Aorta (tissue), 5 donors: ENCODE results near the gene PRTG. TPM values are rescaled to one million over a fixed set of nuclear protein-coding genes. Genes with fewer than 3 reads are reported as not detected.

ENCODE experiments used
- ATAC-seq: fragments of 200-7000 bp; cut with Tn5 transposase; one replicate; pipeline ENCODE4 v1.9.1; 2022; ENCODE audit warnings: moderate library complexity; ENCODE audit not compliant: low FRiP score
- DNase-seq, 2 donors: peaks; one replicate each; pipeline ENCODE4 v3.0.0-alpha.2; 2020
- H3K27ac ChIP-seq, 2 donors: one replicate each; pipeline ENCODE4 v1.5.1; 2013; ENCODE audit warnings: low read length in 2 of 2, mild to moderate bottlenecking in 2 of 2, moderate library complexity in 2 of 2, control low read depth in 1 of 2, inconsistent platforms in 1 of 2, low read depth in 1 of 2
- H3K27me3 ChIP-seq, 2 donors: one replicate each; pipeline ENCODE4 v1.6.1; 2013; ENCODE audit warnings: control low read depth in 1 of 2, low read length in 1 of 2, mild to moderate bottlenecking in 1 of 2, moderate library complexity in 1 of 2; ENCODE audit not compliant: insufficient read depth in 2 of 2, control insufficient read depth in 1 of 2
- H3K36me3 ChIP-seq, 2 donors: one replicate each; pipeline ENCODE4 v1.6.1; 2013; ENCODE audit warnings: control low read depth in 1 of 2, low read length in 1 of 2, mild to moderate bottlenecking in 1 of 2; ENCODE audit not compliant: insufficient read depth in 2 of 2, control insufficient read depth in 1 of 2
- H3K4me1 ChIP-seq, 2 donors: one replicate each; pipeline ENCODE4 v1.6.1; 2013; ENCODE audit warnings: low read length in 2 of 2, control low read depth in 1 of 2, mild to moderate bottlenecking in 1 of 2, moderate library complexity in 1 of 2; ENCODE audit not compliant: insufficient read depth in 2 of 2, control insufficient read depth in 1 of 2
- H3K4me3 ChIP-seq, 2 donors: one replicate each; pipeline ENCODE4 v1.5.1; 2013; ENCODE audit warnings: low read length in 2 of 2, control low read depth in 1 of 2, mild to moderate bottlenecking in 1 of 2
- H3K9me3 ChIP-seq: one replicate; pipeline ENCODE4 v1.6.1; 2013; ENCODE audit warnings: mild to moderate bottlenecking, low read length; ENCODE audit not compliant: control insufficient read depth
- WGBS, 2 donors: extraction: QIAGEN DNeasy Blood & Tissue Kit; methylation state at CpG; one replicate each; pipeline ENCODE4 v1.1.7; 2013; 5-methylcytosine and 5-hydroxymethylcytosine counted together
- intact Hi-C, 2 donors: fragments of 100-400 bp; cut with DNase I; formaldehyde crosslinking; loops; one replicate each; pipeline versions ENCODE4 v1.14.2 to v1.15.0; 2022
- polyA plus RNA-seq, 2 donors: library from polyadenylated mRNA; stranded (reverse); fragments of 200-250 nt; gene quantifications; one replicate each; pipeline ENCODE4 v1.2.3, GENCODE V29; 2013
- total RNA-seq, 2 donors: library from RNA; stranded (reverse); fragmentation: NEBNext Ultra II Directional; extraction: Animal tissue kit (Norgen Biotek cat#: 25700); gene quantifications; one replicate each; pipeline ENCODE4 v1.2.1, GENCODE V29; 2021
- donor health status: healthy with polysubstance abuse.
- donor health status: Bipolar disorder and iron deficiency.
- donor health status: DM: no; HTN: no; CAD: no.
- donor health status: DM: no; HTN: no; CAD: no.
- donor health status: DM: yes; HTN: yes; CAD: no.

PRTG gene
- total and polyA plus RNA-seq, 4 donors: 0.13 to 4.4 (median 2.1) TPM; not detected in 1

GRCh38 chr15:55669270-55669669 is 73.7 kb downstream of the PRTG start:
- intact Hi-C loops: no loop called here
- no peaks in the 10 kb centered on the region for H3K9me3 ChIP-seq
- no peak for DNase-seq

GRCh38 chr15:55665605-55666227 is 77.2 kb downstream of the PRTG start:
- no peaks in the 10 kb centered on the region for H3K27me3 ChIP-seq
- no peaks in the 10 kb centered on the region for H3K4me1 ChIP-seq
- no peaks in the 10 kb centered on the region for H3K9me3 ChIP-seq
- intact Hi-C loops: no loop called here
- no peak overlapping the region for H3K4me3 ChIP-seq
- no peak overlapping the region for H3K27ac ChIP-seq
- no peaks in the 10 kb centered on the region for H3K36me3 ChIP-seq
- DNase-seq (no peak), ATAC-seq (no peak)
- WGBS, 2 donors: 86 to 89% methylated on average over 4 of the region's 4 CpGs

More at GRCh38 chr15:55669270-55669669, 73.7 kb downstream of the PRTG start:
- H3K4me3 ChIP-seq: no peak overlapping the region
- 55 to 63% methylated on average over 3 of the region's 3 CpGs for WGBS, 2 donors
- no peaks in the 10 kb centered on the region for H3K4me1 ChIP-seq
- no peak overlapping the region for H3K27ac ChIP-seq
- no peak for ATAC-seq
- H3K27me3 ChIP-seq: no peaks in the 10 kb centered on the region
- H3K36me3 ChIP-seq: no peaks in the 10 kb centered on the region

GRCh38 chr15:55661428-55661827 is 81.5 kb downstream of the PRTG start:
- Histone ChIP-seq H3K4me3 (no peak overlapping the region), H3K27ac (no peak overlapping the region), H3K27me3 (no peaks in the 10 kb centered on the region), H3K4me1 (no peaks in the 10 kb centered on the region), H3K9me3 (no peaks in the 10 kb centered on the region), H3K36me3 (no peaks in the 10 kb centered on the region)
- DNase-seq (no peak), ATAC-seq (no peak)
- intact Hi-C loops: no loop called here

- no peak overlapping the region for H3K4me3 ChIP-seq
- no peak for ATAC-seq
These were observed 82.8 kb downstream of the PRTG start for GRCh38 chr15:55660153-55660552.

GRCh38 chr15:55659481-55659880 is 83.5 kb downstream of the PRTG start:
- Histone ChIP-seq H3K27ac (no peak overlapping the region), H3K4me3 (no peak overlapping the region), H3K36me3 (no peaks in the 10 kb centered on the region), H3K9me3 (no peaks in the 10 kb centered on the region), H3K4me1 (no peaks in the 10 kb centered on the region), H3K27me3 (no peaks in the 10 kb centered on the region)
- ATAC-seq: no peak
- WGBS, 2 donors: 93 to 95% methylated on average over 11 of the region's 11 CpGs
- intact Hi-C loops: loop anchor here (10.0 kb wide), 1 partner anchor 395 kb away; no protein-coding TSS in a partner anchor
- DNase-seq: no peak

More at GRCh38 chr15:55660153-55660552, 82.8 kb downstream of the PRTG start:
- Histone ChIP-seq H3K9me3 (no peaks in the 10 kb centered on the region), H3K27me3 (no peaks in the 10 kb centered on the region), H3K4me1 (no peaks in the 10 kb centered on the region), H3K36me3 (no peaks in the 10 kb centered on the region), H3K27ac (no peak overlapping the region)
- 92 to 93% methylated on average over 5 of the region's 5 CpGs for WGBS, 2 donors
- intact Hi-C loops: no loop called here
- DNase-seq: no peak

GRCh38 chr15:55658886-55659285 is 84.1 kb downstream of the PRTG start:
- ATAC-seq: no peak
- 83 to 84% methylated on average over 1 of the region's 1 CpG for WGBS, 2 donors
- no peaks in the 10 kb centered on the region for H3K36me3 ChIP-seq

GRCh38 chr15:55654561-55655031 is 88.4 kb downstream of the PRTG start:
- no peaks in the 10 kb centered on the region for H3K36me3 ChIP-seq
- H3K27ac ChIP-seq: no peak overlapping the region
- no peak for ATAC-seq
- no peaks in the 10 kb centered on the region for H3K27me3 ChIP-seq
- H3K9me3 ChIP-seq: no peaks in the 10 kb centered on the region
- DNase-seq: no peak
- H3K4me3 ChIP-seq: no peak overlapping the region
- no peaks in the 10 kb centered on the region for H3K4me1 ChIP-seq
- 19 to 26% methylated on average over 4 of the region's 4 CpGs for WGBS, 2 donors
- intact Hi-C loops: loop anchor here (5.0 to 10.0 kb wide), 2 partner anchors 188 to 400 kb away; no protein-coding TSS in a partner anchor

More at GRCh38 chr15:55658886-55659285, 84.1 kb downstream of the PRTG start:
- H3K9me3 ChIP-seq: no peaks in the 10 kb centered on the region
- H3K4me3 ChIP-seq: no peak overlapping the region
- no peak overlapping the region for H3K27ac ChIP-seq
- no peak for DNase-seq
- no peaks in the 10 kb centered on the region for H3K27me3 ChIP-seq
- intact Hi-C loops: loop anchor here (10.0 kb wide), 1 partner anchor 396 kb away; no protein-coding TSS in a partner anchor
- no peaks in the 10 kb centered on the region for H3K4me1 ChIP-seq

- Histone ChIP-seq H3K27ac (no peak overlapping the region), H3K27me3 (no peaks in the 10 kb centered on the region), H3K9me3 (no peaks in the 10 kb centered on the region), H3K4me1 (no peaks in the 10 kb centered on the region), H3K4me3 (no peak overlapping the region), H3K36me3 (no peaks in the 10 kb centered on the region)
- no peak for ATAC-seq
- intact Hi-C loops: loop anchor here (5.0 to 10.0 kb wide), 2 partner anchors 189 to 402 kb away; no protein-coding TSS in a partner anchor
- 97 to 99% methylated on average over 3 of the region's 3 CpGs for WGBS, 2 donors
- no peak for DNase-seq
These were observed 90.0 kb downstream of the PRTG start for GRCh38 chr15:55652909-55653495.

- ATAC-seq (no peak), DNase-seq (no peak)
- Histone ChIP-seq H3K27ac (no peak overlapping the region), H3K9me3 (no peaks in the 10 kb centered on the region), H3K4me3 (no peak overlapping the region), H3K27me3 (no peaks in the 10 kb centered on the region), H3K4me1 (no peaks in the 10 kb centered on the region), H3K36me3 (no peaks in the 10 kb centered on the region)
- intact Hi-C loops: loop anchor here (5.0 to 10.0 kb wide), 2 partner anchors 190 to 402 kb away; no protein-coding TSS in a partner anchor
- WGBS, 2 donors: 86% methylated on average over 7 of the region's 7 CpGs
These were observed 90.6 kb downstream of the PRTG start for GRCh38 chr15:55652359-55652758.
